Measurements from ENCODE around the gene GULP1.

GRCh38 chr2:188598551-188598950 lies 306.9 kb downstream of the GULP1 start:
- no peak for TF ChIP-seq POLR2A (IDR thresholded peaks at IDR 0.05; ENCODE audit: low read depth, low read length)
- TF ChIP-seq CTCF (conservative IDR thresholded peaks at IDR 0.05; ENCODE audit: low read depth, low read length) = no peak
- TF ChIP-seq RAD21 (IDR thresholded peaks at IDR 0.05; ENCODE audit: low read length) = no peak
- TF ChIP-seq MAFK (IDR thresholded peaks at IDR 0.05; ENCODE audit: low read depth, low read length) = no peak
- no peak for TF ChIP-seq NFE2L2 (IDR thresholded peaks at IDR 0.05; ENCODE audit: low read depth, low read length)
- TF ChIP-seq RFX5 (IDR thresholded peaks at IDR 0.05; ENCODE audit: low read depth, low read length) = no peak
- TF ChIP-seq USF2 (IDR thresholded peaks at IDR 0.05; ENCODE audit: low read depth, low read length) = no peak
- TF ChIP-seq MXI1 (IDR thresholded peaks at IDR 0.05; ENCODE audit: borderline replicate concordance, low read depth, low read length) = no peak
- no peak for TF ChIP-seq FOS (IDR thresholded peaks at IDR 0.05; ENCODE audit: low read depth, low read length)
- no peak for TF ChIP-seq CHD1 (IDR thresholded peaks at IDR 0.05; ENCODE audit: low read depth, low read length)
- no peak for TF ChIP-seq BHLHE40 (IDR thresholded peaks at IDR 0.05; ENCODE audit: low read depth, low read length)
- TF ChIP-seq RCOR1 (IDR thresholded peaks at IDR 0.05; ENCODE audit: insufficient replicate concordance, low read length) = no peak
